Tibial nerve (tissue), 4 donors: ENCODE results near the gene LMO7. TPM values are rescaled to one million over a fixed set of nuclear protein-coding genes. Genes with fewer than 3 reads are reported as not detected.
"Not testable (repeated sequence)": the region's sequence is repeated elsewhere in the genome, so short reads cannot be mapped to it uniquely, and the experiment has no call there.

ENCODE experiments used
- DNase-seq, 2 donors: peaks; one replicate each; pipeline ENCODE4 v3.0.0-alpha.2; 2019; ENCODE audit warnings: low spot score in 2 of 2
- H3K27ac ChIP-seq, 4 donors: fragments of 200-600 bp; sonication (generic) in 3 of 4; one replicate each; pipeline ENCODE4 v1.5.1; 2017 to 2019; ENCODE audit warnings: mild to moderate bottlenecking in 1 of 4
- H3K27me3 ChIP-seq, 2 donors: fragments of 200-600 bp; sonication (generic) in 1 of 2; one replicate each; pipeline versions ENCODE4 v1.5.1 to v1.6.0; 2017 to 2019
- H3K36me3 ChIP-seq, 3 donors: fragments of 200-600 bp; sonication (generic); one replicate each; pipeline ENCODE4 v1.5.1; 2018 to 2019
- H3K4me1 ChIP-seq, 4 donors: fragments of 200-600 bp; sonication (generic) in 3 of 4; one replicate each; pipeline ENCODE4 v1.5.1; 2017 to 2019
- H3K4me3 ChIP-seq, 4 donors: fragments of 200-600 bp; sonication (generic) in 3 of 4; one replicate each; pipeline ENCODE4 v1.5.1; 2017 to 2019; ENCODE audit warnings: mild to moderate bottlenecking in 1 of 4, moderate library complexity in 1 of 4
- H3K9me3 ChIP-seq, 4 donors: fragments of 200-600 bp; sonication (generic) in 3 of 4; one replicate each; pipeline ENCODE4 v1.5.1; 2017 to 2019
- CTCF ChIP-seq, 5 experiments: fragments of 200-600 bp in 3 of 5; fragments of 450-650 bp in 2 of 5; sonication (generic) in 3 of 5; IDR thresholded peaks; one replicate each; pipeline ENCODE4 v1.5.1; 2016 to 2019; ENCODE audit warnings: antibody characterized with exemption in 5 of 5, mild to moderate bottlenecking in 3 of 5, moderate library complexity in 2 of 5
- EP300 ChIP-seq, 2 donors: sonication (generic); formaldehyde crosslinking; IDR thresholded peaks; one replicate each; pipeline ENCODE4 v1.6.1; 2017; ENCODE audit warnings: antibody characterized with exemption in 2 of 2, mild to moderate bottlenecking in 1 of 2
- POLR2A ChIP-seq, 2 donors: fragments of 450-650 bp; IDR thresholded peaks; one replicate each; pipeline ENCODE4 v1.6.1; 2017; ENCODE audit warnings: antibody characterized with exemption in 2 of 2, mild to moderate bottlenecking in 2 of 2, moderate library complexity in 2 of 2
- WGBS, 2 donors: methylation state at CpG; one replicate each; pipeline ENCODE4 v1.1.5; 2018; 5-methylcytosine and 5-hydroxymethylcytosine counted together
- total RNA-seq, 4 donors: library from RNA; depleted of rRNA; stranded (reverse); fragments of >200 nt; gene quantifications; one replicate each; pipeline ENCODE4 v1.1.0, GENCODE V29; 2016

The LMO7 gene
- total RNA-seq, 4 donors from 2014 or later = 149 to 311 (median 236) TPM

GRCh38 chr13:75736173-75736572, 100.0 kb downstream of the LMO7 start:
- no peak for DNase-seq
- WGBS, 2 donors = 62 to 63% methylated on average over 3 of the region's 3 CpGs

GRCh38 chr13:75738841-75739240, 102.7 kb downstream of the LMO7 start:
- no peaks in the 10 kb centered on the region for H3K9me3 ChIP-seq
- H3K27ac ChIP-seq = no peak overlapping the region
- no peak for TF ChIP-seq CTCF (IDR thresholded peaks at IDR 0.05)
- no peak for TF ChIP-seq EP300 (IDR thresholded peaks at IDR 0.05)
- no peak for TF ChIP-seq POLR2A (IDR thresholded peaks at IDR 0.05)
- no peaks in the 10 kb centered on the region for H3K27me3 ChIP-seq
- no peak overlapping the region for H3K4me3 ChIP-seq
- no peaks in the 10 kb centered on the region for H3K36me3 ChIP-seq
- no peak for DNase-seq
- 68 to 71% methylated on average over 1 of the region's 1 CpG for WGBS, 2 donors
- peaks cover 0 to 14% (median 0%) of the 10 kb centered on the region in 4 donors for H3K4me1 ChIP-seq

More at GRCh38 chr13:75736173-75736572, 100.0 kb downstream of the LMO7 start:
- no peak overlapping the region for H3K4me3 ChIP-seq
- TF ChIP-seq EP300 (IDR thresholded peaks at IDR 0.05) (no peak), CTCF (IDR thresholded peaks at IDR 0.05) (no peak), POLR2A (IDR thresholded peaks at IDR 0.05) (no peak)
- H3K27ac ChIP-seq = no peak overlapping the region
- H3K36me3 ChIP-seq = no peaks in the 10 kb centered on the region
- H3K27me3 ChIP-seq = no peaks in the 10 kb centered on the region
- H3K9me3 ChIP-seq = peaks cover 0 to 3% (median 0%) of the 10 kb centered on the region in 4 donors
- peaks cover 0 to 14% (median 0%) of the 10 kb centered on the region in 4 donors for H3K4me1 ChIP-seq

- Histone ChIP-seq H3K27ac (peak overlapping the region in 1 of 4 donors; percentile 38), H3K9me3 (no peaks in the 10 kb centered on the region), H3K27me3 (no peaks in the 10 kb centered on the region), H3K4me1 (peaks cover 0 to 14% (median 0%) of the 10 kb centered on the region in 4 donors), H3K4me3 (no peak overlapping the region), H3K36me3 (no peaks in the 10 kb centered on the region)
- DNase-seq = no peak
- 81 to 90% methylated on average over 2 of the region's 2 CpGs for WGBS, 2 donors
- TF ChIP-seq EP300 (IDR thresholded peaks at IDR 0.05) (no peak), CTCF (IDR thresholded peaks at IDR 0.05) (no peak), POLR2A (IDR thresholded peaks at IDR 0.05) (no peak)
Measured at GRCh38 chr13:75739244-75739868, 103.2 kb downstream of the LMO7 start.

- H3K27me3 ChIP-seq = no peaks in the 10 kb centered on the region
- no peak for DNase-seq
- no peaks in the 10 kb centered on the region for H3K36me3 ChIP-seq
- 63% methylated on average over 4 of the region's 4 CpGs for WGBS, 2 donors
- no peak overlapping the region for H3K4me3 ChIP-seq
- TF ChIP-seq CTCF (IDR thresholded peaks at IDR 0.05) (no peak), POLR2A (IDR thresholded peaks at IDR 0.05) (no peak), EP300 (IDR thresholded peaks at IDR 0.05) (no peak)
- H3K9me3 ChIP-seq = no peaks in the 10 kb centered on the region
- H3K4me1 ChIP-seq = peaks cover 0 to 14% (median 0%) of the 10 kb centered on the region in 4 donors
- peak overlapping the region in 1 of 4 donors; percentile 38 for H3K27ac ChIP-seq
Measured at GRCh38 chr13:75740031-75740430, 103.9 kb downstream of the LMO7 start.

GRCh38 chr13:75743072-75743471, 106.9 kb downstream of the LMO7 start:
- H3K4me1 ChIP-seq, H3K9me3 ChIP-seq, DNase-seq, H3K36me3 ChIP-seq, H3K4me3 ChIP-seq, H3K27ac ChIP-seq, H3K27me3 ChIP-seq: not testable (repeated sequence)
- 89 to 92% methylated on average over 1 of the region's 1 CpG for WGBS, 2 donors
